Brain microvascular endothelial cell (primary cell): ENCODE measurements around the gene LLGL1.

Experiments used
- DNase-seq: peaks from one replicate; pipeline ENCODE4 v3.0.0-alpha.2; 2020
- H3K27ac ChIP-seq: fragments of 250-450 bp; sonication (Bioruptor Pico); 2 replicates; pipeline ENCODE4 v1.5.1; 2020; ENCODE audit warnings: mild to moderate bottlenecking, moderate library complexity
- H3K27me3 ChIP-seq: fragments of 250-450 bp; sonication (Bioruptor Pico); replicated peaks from 2 replicates; pipeline ENCODE4 v1.5.1; 2020; ENCODE audit warnings: mild to moderate bottlenecking
- H3K36me3 ChIP-seq: fragments of 250-450 bp; sonication (Bioruptor Pico); replicated peaks from 2 replicates; pipeline ENCODE4 v1.5.1; 2020; ENCODE audit warnings: mild to moderate bottlenecking
- H3K4me3 ChIP-seq: 2 replicates; pipeline ENCODE4 v1.5.1; 2011; ENCODE audit warnings: low read depth, mild to moderate bottlenecking, control low read depth, low read length, moderate library complexity
- CTCF ChIP-seq: IDR thresholded peaks from 2 replicates; pipeline ENCODE4 v1.5.1; 2011; ENCODE audit warnings: low read depth, mild to moderate bottlenecking, moderate library complexity, low read length, control low read depth, inconsistent platforms; ENCODE audit errors: missing control alignments
- in situ Hi-C: cut with HindIII; loops from 2 replicates; pipeline ENCODE4 v1.10.0; 2017; ENCODE audit warnings: low sequenced_read_pairs, low pct_ligation_motif_present

Gene LLGL1

GRCh38 chr17:18225121-18225641, at the start of gene LLGL1:
LLGL1 (plus strand) TSS chr17:18225635; CDS start chr17:18225683, 48 bp downstream.
- in situ Hi-C loops = no loop called here
- peak; percentile 90 for DNase-seq
- H3K27ac ChIP-seq = no peak within 1 kb of the TSS
- TF ChIP-seq CTCF = no peak
- H3K36me3 ChIP-seq = no peaks in the 10 kb centered on the region
- H3K4me3 ChIP-seq = peak within 1 kb of the TSS; percentile 86
- H3K27me3 ChIP-seq = no peaks in the 10 kb centered on the region

- Histone ChIP-seq H3K27me3 (no peaks in the 10 kb centered on the region), H3K36me3 (no peaks in the 10 kb centered on the region), H3K4me3 (no peak overlapping the region), H3K27ac (no peak overlapping the region)
- no peak for TF ChIP-seq CTCF
- in situ Hi-C loops = no loop called here
- no peak for DNase-seq
Measured at GRCh38 chr17:18176176-18176575, 49.3 kb upstream of the LLGL1 start.

GRCh38 chr17:18177133-18177532, 48.3 kb upstream of the LLGL1 start:
- no peaks in the 10 kb centered on the region for H3K36me3 ChIP-seq
- no peak for DNase-seq

GRCh38 chr17:18177722-18178121, 47.7 kb upstream of the LLGL1 start:
- no peak for TF ChIP-seq CTCF
- H3K27ac ChIP-seq = no peak overlapping the region
- H3K4me3 ChIP-seq = no peak overlapping the region
- no peaks in the 10 kb centered on the region for H3K36me3 ChIP-seq
- no peaks in the 10 kb centered on the region for H3K27me3 ChIP-seq
- DNase-seq = no peak
- in situ Hi-C loops = no loop called here

More at GRCh38 chr17:18177133-18177532, 48.3 kb upstream of the LLGL1 start:
- H3K27ac ChIP-seq = no peak overlapping the region
- H3K27me3 ChIP-seq = no peaks in the 10 kb centered on the region
- no peak for TF ChIP-seq CTCF
- in situ Hi-C loops = no loop called here
- H3K4me3 ChIP-seq = no peak overlapping the region

GRCh38 chr17:18179196-18179595, 46.2 kb upstream of the LLGL1 start:
- in situ Hi-C loops = no loop called here
- DNase-seq = no peak
- Histone ChIP-seq H3K36me3 (no peaks in the 10 kb centered on the region), H3K4me3 (no peak overlapping the region), H3K27me3 (no peaks in the 10 kb centered on the region), H3K27ac (no peak overlapping the region)
- no peak for TF ChIP-seq CTCF

- H3K4me3 ChIP-seq = no peak overlapping the region
- H3K36me3 ChIP-seq = no peaks in the 10 kb centered on the region
- DNase-seq = no peak
- no peak overlapping the region for H3K27ac ChIP-seq
- in situ Hi-C loops = no loop called here
- TF ChIP-seq CTCF = no peak
- H3K27me3 ChIP-seq = no peaks in the 10 kb centered on the region
Measured at GRCh38 chr17:18179804-18180203, 45.6 kb upstream of the LLGL1 start.
